Calu3 (cell line): ENCODE results near the gene SYT8. TPM values are rescaled to one million over a fixed set of nuclear protein-coding genes. Genes with fewer than 3 reads are reported as not detected.

Experiments used
- BruUV-seq: library from RNA; stranded (reverse); fragments of 400-500 nt; replicated peaks from 2 replicates; lab custom pipeline; 2021; lab: Mats Ljungman, UMichigan
- CTCF ChIA-PET: fragments of 300-600 bp; sonication (Branson Sonifier 250); formaldehyde crosslinking; loops from one replicate; lab custom pipeline; 2022; ENCODE audit warnings: antibody characterized with exemption; lab: Charles Lee
- DNase-seq: peaks from one replicate; pipeline ENCODE4 v3.0.0; 2022
- H3K27ac Mint-ChIP-seq: one replicate; pipeline ENCODE4 v1.8.0; 2022; ENCODE audit warnings: mixed read lengths; ENCODE audit not compliant: unreplicated experiment
- H3K27me3 Mint-ChIP-seq: one replicate; pipeline ENCODE4 v1.8.0; 2022; ENCODE audit warnings: mixed read lengths; ENCODE audit not compliant: unreplicated experiment
- H3K36me3 Mint-ChIP-seq: one replicate; pipeline ENCODE4 v1.8.0; 2022; ENCODE audit warnings: mild to moderate bottlenecking, moderate library complexity, mixed read lengths; ENCODE audit not compliant: insufficient read depth, unreplicated experiment
- H3K4me1 Mint-ChIP-seq: one replicate; pipeline ENCODE4 v1.8.0; 2022; ENCODE audit warnings: mild to moderate bottlenecking, low read depth, mixed read lengths; ENCODE audit not compliant: unreplicated experiment
- H3K4me3 Mint-ChIP-seq: one replicate; pipeline ENCODE4 v1.8.0; 2022; ENCODE audit warnings: mild to moderate bottlenecking, low read depth, moderate library complexity, mixed read lengths; ENCODE audit not compliant: unreplicated experiment
- H3K9me3 Mint-ChIP-seq: one replicate; pipeline ENCODE4 v1.8.0; 2022; ENCODE audit warnings: low read depth, mixed read lengths; ENCODE audit not compliant: unreplicated experiment
- CTCF ChIP-seq: fragments of 200-600 bp; IDR thresholded peaks from one replicate; pipeline ENCODE4 v1.8.0; 2022; ENCODE audit warnings: antibody characterized with exemption; ENCODE audit not compliant: unreplicated experiment
- intact Hi-C: fragments of 100-400 bp; cut with micrococcal nuclease; formaldehyde crosslinking; loops from one replicate; pipeline ENCODE4 v1.10.0; 2022; ENCODE audit not compliant: unreplicated experiment
- total RNA-seq: library from RNA; stranded (reverse); gene quantifications from 2 replicates; pipeline ENCODE4 v1.2.3, GENCODE V29; 2022

Gene SYT8
- total RNA-seq, 1 experiment from 2014 or later = 7.1 TPM

- H3K4me1 Mint-ChIP-seq = peaks cover 19% of the 10 kb centered on the region
- no peak within 1 kb of the TSS for H3K27ac Mint-ChIP-seq
- peaks cover 22% of the 10 kb centered on the region for H3K36me3 Mint-ChIP-seq
- TF ChIP-seq CTCF = no peak
- no TSS peak for BruUV-seq
- intact Hi-C loops = loop anchor here (5.0 kb wide), 2 partner anchors 34 to 314 kb away; no protein-coding TSS in a partner anchor
- no peak for DNase-seq
- peaks cover 8% of the 10 kb centered on the region for H3K27me3 Mint-ChIP-seq
- no peak within 1 kb of the TSS for H3K4me3 Mint-ChIP-seq
- CTCF ChIA-PET = no interaction called here
- H3K9me3 Mint-ChIP-seq = no peaks in the 10 kb centered on the region
These were observed 3.8 kb downstream of the SYT8 start, which contains the start of gene TNNI2 for GRCh38 chr11:1838426-1839144. Gene TNNI2 (plus strand): TSS chr11:1838981. CDS start chr11:1839697, 716 bp downstream.

- no peak for TF ChIP-seq CTCF
- BruUV-seq = no TSS peak
- CTCF ChIA-PET = interaction anchor here (0.6 kb wide), 1 partner anchor 17 kb away, joined by 3 read pairs; no protein-coding TSS in a partner anchor
- Mint-ChIP-seq H3K27ac (no peak overlapping the region), H3K36me3 (peaks cover 15% of the 10 kb centered on the region), H3K4me1 (peaks cover 17% of the 10 kb centered on the region), H3K4me3 (no peak overlapping the region), H3K9me3 (no peaks in the 10 kb centered on the region), H3K27me3 (peaks cover 16% of the 10 kb centered on the region)
- intact Hi-C loops = loop anchor here (5.0 kb wide), 2 partner anchors 33 to 313 kb away; no protein-coding TSS in a partner anchor
- DNase-seq = no peak
These were observed 4.6 kb downstream of the SYT8 start for GRCh38 chr11:1839204-1839923.

GRCh38 chr11:1839924-1840779, 5.4 kb downstream of the SYT8 start:
- DNase-seq = no peak
- CTCF ChIA-PET = interaction anchor here (0.6 kb wide), 1 partner anchor 16 kb away, joined by 3 read pairs; no protein-coding TSS in a partner anchor
- peaks cover 20% of the 10 kb centered on the region for H3K4me1 Mint-ChIP-seq
- peaks cover 11% of the 10 kb centered on the region for H3K36me3 Mint-ChIP-seq
- intact Hi-C loops = loop anchor here (5.0 kb wide), 2 partner anchors 32 to 312 kb away; no protein-coding TSS in a partner anchor
- H3K9me3 Mint-ChIP-seq = no peaks in the 10 kb centered on the region
- peaks cover 23% of the 10 kb centered on the region for H3K27me3 Mint-ChIP-seq
- BruUV-seq = no TSS peak
- no peak overlapping the region for H3K4me3 Mint-ChIP-seq
- no peak overlapping the region for H3K27ac Mint-ChIP-seq
- no peak for TF ChIP-seq CTCF
